ENCODE measurements around the gene SETD3.

DNA sequence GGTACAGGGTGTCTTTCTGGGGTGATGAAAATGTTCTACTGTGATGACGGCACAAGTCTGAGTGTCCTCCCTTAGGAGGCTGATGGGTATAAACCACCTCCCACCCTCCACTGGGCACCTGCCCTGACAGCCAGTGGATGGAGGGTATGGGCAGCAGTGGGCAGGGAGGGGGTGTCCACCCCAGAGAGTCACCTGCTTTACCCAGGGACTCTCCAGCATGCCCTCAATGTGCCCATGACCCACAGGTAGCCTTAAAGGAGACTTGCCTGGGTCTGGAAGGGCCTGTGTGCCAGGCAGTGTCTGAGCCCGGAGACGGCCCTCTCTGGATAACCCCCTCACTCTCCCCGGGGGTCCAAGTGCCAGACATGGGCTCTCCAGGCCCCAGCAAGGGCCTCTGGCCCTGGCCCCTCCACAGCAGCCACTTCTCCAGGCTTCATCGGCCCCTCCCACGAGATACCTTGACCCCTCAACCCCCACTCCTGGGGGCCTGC, 39.3 kb upstream of the SETD3 start:
- TF ChIP-seq CTCF (IDR thresholded peaks at IDR 0.05) (no peak), POLR2A (IDR thresholded peaks at IDR 0.05) (no peak)

Measured in right lobe of liver (tissue), 4 donors.